GM12878 (cell line): Measurements from ENCODE around the gene RRP12. TPM values are rescaled to one million over a fixed set of nuclear protein-coding genes. Genes with fewer than 3 reads are reported as not detected.
A peak's percentile ranks its signal among the peaks of the same experiment; 100 is the strongest.

ENCODE experiments used
- ATAC-seq: fragments of 200-7000 bp; cut with Tn5 transposase; 3 replicates; pipeline ENCODE4 v1.9.1; 2020; ENCODE audit warnings: mild to moderate bottlenecking, moderate library complexity
- BruUV-seq: library from RNA; stranded (reverse); fragments of 400-500 nt; replicated peaks from 2 replicates; lab custom pipeline; 2021; lab: Mats Ljungman, UMichigan
- CTCF ChIA-PET: fragments of 300-600 bp; sonication (Branson Sonifier 250); formaldehyde crosslinking; extraction: SDS; loops from one replicate; lab custom pipeline; 2021; ENCODE audit warnings: inconsistent platforms; lab: Yijun Ruan, JAX
- POLR2A ChIA-PET: fragments of 350-600 bp; formaldehyde crosslinking; extraction: SDS; loops from one replicate; lab custom pipeline; 2021; ENCODE audit warnings: inconsistent platforms; lab: Charles Lee
- RAD21 ChIA-PET: fragments of 300-600 bp; sonication (Branson Sonifier 250); formaldehyde crosslinking; loops from one replicate; lab custom pipeline; 2023; ENCODE audit warnings: antibody characterized with exemption; ENCODE audit not compliant: unreplicated experiment; lab: Charles Lee
- SMC1A ChIA-PET: fragments of 300-600 bp; sonication (Branson Sonifier 250); formaldehyde crosslinking; loops from one replicate; lab custom pipeline; 2023; ENCODE audit not compliant: unreplicated experiment, uncharacterized antibody; lab: Charles Lee
- DNase-seq: peaks from one replicate; pipeline ENCODE4 v3.0.0-alpha.2; 2011; ENCODE audit warnings: low read depth, low spot score
- FAIRE-seq: peaks from 3 replicates; lab custom pipeline; 2011; peaks lifted over from hg19 to GRCh38; lab: Jason Lieb, UNC
- H2AFZ ChIP-seq: 2 replicates; pipeline ENCODE4 v1.6.0; 2011; ENCODE audit warnings: low read depth, low read length, control low read depth; ENCODE audit not compliant: control insufficient read depth
- H3K27ac ChIP-seq: 2 replicates; pipeline ENCODE4 v1.5.1; 2011; ENCODE audit warnings: control low read depth; ENCODE audit not compliant: control insufficient read depth, insufficient read depth
- H3K27me3 ChIP-seq, 2 experiments: replicated peaks in 1 of 2; 2 replicates each; pipeline versions ENCODE4 v1.6.0 to v1.6.1; 2011; ENCODE audit warnings: low read length in 1 of 2; ENCODE audit not compliant: control insufficient read depth in 2 of 2, insufficient read depth in 2 of 2
- H3K36me3 ChIP-seq, 2 experiments: 2 replicates each; pipeline ENCODE4 v1.5.1; 2011; ENCODE audit warnings: low read length in 1 of 2; ENCODE audit not compliant: control insufficient read depth in 2 of 2, insufficient read depth in 2 of 2
- H3K4me1 ChIP-seq: 2 replicates; pipeline ENCODE4 v1.6.1; 2011; ENCODE audit warnings: mild to moderate bottlenecking, low read length, moderate library complexity, mixed read lengths; ENCODE audit not compliant: control insufficient read depth, insufficient read depth
- H3K4me2 ChIP-seq: 2 replicates; pipeline ENCODE4 v1.6.0; 2011; ENCODE audit warnings: control low read depth; ENCODE audit not compliant: control insufficient read depth, insufficient read depth
- H3K4me3 ChIP-seq: fragments of 200-600 bp; sonication (generic); 2 replicates; pipeline ENCODE4 v1.5.1; 2016
- H3K79me2 ChIP-seq: 2 replicates; pipeline ENCODE4 v1.6.0; 2011; ENCODE audit warnings: low read length; ENCODE audit not compliant: control insufficient read depth, insufficient read depth
- H3K9ac ChIP-seq: 2 replicates; pipeline ENCODE4 v1.8.0; 2011; ENCODE audit warnings: low read length, control low read depth, mixed read lengths; ENCODE audit not compliant: control insufficient read depth, insufficient read depth
- H3K9me3 ChIP-seq: replicated peaks from 3 replicates; pipeline ENCODE4 v1.5.1; 2011; ENCODE audit warnings: mild to moderate bottlenecking, low read length; ENCODE audit not compliant: control insufficient read depth, insufficient read depth
- H4K20me1 ChIP-seq: 2 replicates; pipeline ENCODE4 v1.6.0; 2011; ENCODE audit not compliant: control insufficient read depth, insufficient read depth
- WGBS: methylation state at CpG from one replicate; pipeline ENCODE4 v1.1.6; 2016; ENCODE audit warnings: low lambda C conversion rate; ENCODE audit not compliant: insufficient replicate concordance, insufficient coverage; ENCODE audit errors: missing lambda C conversion rate; 5-methylcytosine and 5-hydroxymethylcytosine counted together
- in situ Hi-C: fragments of 300-500 bp; cut with MboI; formaldehyde crosslinking; loops from 9 replicates; pipeline ENCODE4 v1.14.3; 2018; ENCODE audit warnings: mixed read lengths
- intact Hi-C: fragments of 100-400 bp; cut with micrococcal nuclease; formaldehyde crosslinking; loops from one replicate; pipeline ENCODE4 v1.14.2; 2022; ENCODE audit not compliant: unreplicated experiment
- polyA plus RNA-seq, 11 experiments: library from polyadenylated mRNA; depleted of rRNA in 4 of 11; unstranded in 6 of 11; stranded (reverse) in 5 of 11; fragments of >200 nt; fragmentation: Nextera tagmentation in 4 of 11; fragmentation: Illumina TruSeq in 1 of 11; extraction: Ambion mirVana in 4 of 11; extraction: Trizol in 1 of 11; gene quantifications; 1 replicate in 1 of 11; 2 replicates in 10 of 11; pipeline versions ENCODE4 v1.2.1 to v1.2.3, GENCODE V29; 2011 to 2016; ENCODE audit warnings: inconsistent platforms in 2 of 11, missing spikeins in 2 of 11, low read depth in 1 of 11
- total RNA-seq, 4 experiments: library from RNA; depleted of rRNA in 3 of 4; stranded (reverse); fragments of >200 nt in 3 of 4; fragmentation: Illumina TruSeq in 1 of 4; extraction: Trizol in 1 of 4; gene quantifications; 2 replicates each; pipeline versions ENCODE4 v1.2.1 to v1.2.3, GENCODE V29; 2013 to 2021
- TF ChIP-seq, protein P1 (sequence below): fragments of 450-650 bp; IDR thresholded peaks from 2 replicates; pipeline ENCODE4 v1.6.1; 2016; ENCODE audit warnings: mild to moderate bottlenecking
- TF ChIP-seq, protein P2 (sequence below), 3 experiments: IDR thresholded peaks in 2 of 3; conservative IDR thresholded peaks in 1 of 3; 2 replicates each; pipeline ENCODE4 v1.5.1; 2011; ENCODE audit warnings: low read depth in 3 of 3, low read length in 3 of 3, mild to moderate bottlenecking in 3 of 3, control low read depth in 2 of 3, moderate library complexity in 2 of 3, inconsistent platforms in 1 of 3, mixed read lengths in 1 of 3; ENCODE audit not compliant: control insufficient read depth in 2 of 3, insufficient read depth in 1 of 3; ENCODE audit errors: extremely low read depth in 1 of 3

RRP12 gene
- total and polyA plus RNA-seq, 10 of the 15 experiments (the other 5 are each of a cell fraction or from before 2014, with no cell fraction given), result 5.3 to 48.7 (median 16.8) TPM

DNA sequence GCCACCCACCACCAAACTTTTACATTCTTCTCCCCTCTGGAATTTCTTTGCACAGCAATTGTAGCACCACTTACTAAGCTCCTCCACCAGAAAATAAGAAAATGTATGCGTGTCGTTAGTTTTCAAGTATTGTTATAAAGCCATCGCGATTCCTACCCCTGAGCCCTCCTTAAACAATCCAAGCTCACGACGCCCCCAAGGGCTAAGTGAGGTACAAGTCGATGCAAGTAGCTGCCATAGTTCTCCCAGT lies 67.9 kb downstream of the RRP12 start:
- RAD21 ChIA-PET, result interaction anchor here (1.2 to 2.9 kb wide), 2 partner anchors 11 to 55 kb away, joined by 3 to 14 read pairs; no protein-coding TSS in a partner anchor
- Histone ChIP-seq H3K4me2 (peak overlapping the region; percentile 88), H3K79me2 (no peaks in the 10 kb centered on the region), H3K36me3 (no peaks in the 10 kb centered on the region), H3K27me3 (peaks cover 0 to 9% of the 10 kb centered on the region in 2 experiments; a peak in 1 of 4 replicates), H4K20me1 (no peaks in the 10 kb centered on the region; the same call in 1 of the 2 replicates), H3K9me3 (no peaks in the 10 kb centered on the region), H3K4me1 (peaks cover 10% of the 10 kb centered on the region), H3K9ac (peak overlapping the region; percentile 47), H2AFZ (peak overlapping the region; percentile 62), H3K4me3 (peak overlapping the region; percentile 89), H3K27ac (no peak overlapping the region)
- WGBS, result 2% methylated on average over 7 of the region's 7 CpGs
- DNase-seq (no peak), FAIRE-seq (no peak), ATAC-seq (peak; percentile 32)
- intact Hi-C loops (loop anchor here (5.0 kb wide), 1 partner anchor 41 kb away; the partner anchor contains the start of gene ARHGAP19), in situ Hi-C loops (no loop called here)
- POLR2A ChIA-PET, result interaction anchor here (0.6 to 1.8 kb wide), 5 partner anchors 13 to 54 kb away, joined by 3 to 5 read pairs (median 4); partner anchors contain the start of genes ARHGAP19 and FRAT1
- SMC1A ChIA-PET, result interaction anchor here (0.7 to 3.4 kb wide), 8 partner anchors 9 to 69 kb away, joined by 3 to 17 read pairs (median 3); no protein-coding TSS in a partner anchor
- no TSS peak for BruUV-seq
- TF ChIP-seq, protein P1, sequence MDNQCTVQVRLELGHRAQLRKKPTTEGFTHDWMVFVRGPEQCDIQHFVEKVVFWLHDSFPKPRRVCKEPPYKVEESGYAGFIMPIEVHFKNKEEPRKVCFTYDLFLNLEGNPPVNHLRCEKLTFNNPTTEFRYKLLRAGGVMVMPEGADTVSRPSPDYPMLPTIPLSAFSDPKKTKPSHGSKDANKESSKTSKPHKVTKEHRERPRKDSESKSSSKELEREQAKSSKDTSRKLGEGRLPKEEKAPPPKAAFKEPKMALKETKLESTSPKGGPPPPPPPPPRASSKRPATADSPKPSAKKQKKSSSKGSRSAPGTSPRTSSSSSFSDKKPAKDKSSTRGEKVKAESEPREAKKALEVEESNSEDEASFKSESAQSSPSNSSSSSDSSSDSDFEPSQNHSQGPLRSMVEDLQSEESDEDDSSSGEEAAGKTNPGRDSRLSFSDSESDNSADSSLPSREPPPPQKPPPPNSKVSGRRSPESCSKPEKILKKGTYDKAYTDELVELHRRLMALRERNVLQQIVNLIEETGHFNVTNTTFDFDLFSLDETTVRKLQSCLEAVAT, result no peak
- TF ChIP-seq, protein P2, sequence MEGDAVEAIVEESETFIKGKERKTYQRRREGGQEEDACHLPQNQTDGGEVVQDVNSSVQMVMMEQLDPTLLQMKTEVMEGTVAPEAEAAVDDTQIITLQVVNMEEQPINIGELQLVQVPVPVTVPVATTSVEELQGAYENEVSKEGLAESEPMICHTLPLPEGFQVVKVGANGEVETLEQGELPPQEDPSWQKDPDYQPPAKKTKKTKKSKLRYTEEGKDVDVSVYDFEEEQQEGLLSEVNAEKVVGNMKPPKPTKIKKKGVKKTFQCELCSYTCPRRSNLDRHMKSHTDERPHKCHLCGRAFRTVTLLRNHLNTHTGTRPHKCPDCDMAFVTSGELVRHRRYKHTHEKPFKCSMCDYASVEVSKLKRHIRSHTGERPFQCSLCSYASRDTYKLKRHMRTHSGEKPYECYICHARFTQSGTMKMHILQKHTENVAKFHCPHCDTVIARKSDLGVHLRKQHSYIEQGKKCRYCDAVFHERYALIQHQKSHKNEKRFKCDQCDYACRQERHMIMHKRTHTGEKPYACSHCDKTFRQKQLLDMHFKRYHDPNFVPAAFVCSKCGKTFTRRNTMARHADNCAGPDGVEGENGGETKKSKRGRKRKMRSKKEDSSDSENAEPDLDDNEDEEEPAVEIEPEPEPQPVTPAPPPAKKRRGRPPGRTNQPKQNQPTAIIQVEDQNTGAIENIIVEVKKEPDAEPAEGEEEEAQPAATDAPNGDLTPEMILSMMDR (IDR thresholded peaks at IDR 0.05 in 2 of 3, conservative IDR thresholded peaks at IDR 0.05 in 1 of 3; ENCODE audit: control insufficient read depth in 2 of 3, extremely low read depth in 1 of 3, insufficient read depth in 1 of 3, low read depth in 3 of 3, low read length in 3 of 3), result peak in 2 of 3 experiments; percentile 17 to 23; a peak in 1 of 6 replicates
- CTCF ChIA-PET, result interaction anchor here (0.8 to 4.0 kb wide), 10 partner anchors 8 to 309 kb away, joined by 3 to 29 read pairs (median 4); no protein-coding TSS in a partner anchor
